HG03460 (cell line): ENCODE measurements around the gene ZBTB47.
A peak's percentile ranks its signal among the peaks of the same experiment; 100 is the strongest.

Source experiments
- ATAC-seq: cut with Tn5 transposase; IDR thresholded peaks from one replicate; pipeline ENCODE4 v1.9.1; 2021; ENCODE audit not compliant: unreplicated experiment

Gene ZBTB47

GRCh38 chr3:42653560-42654330 is at the start of gene ZBTB47:
Gene ZBTB47 (plus strand): TSS chr3:42653697. CDS start chr3:42658356, 4,659 bp downstream.
- ATAC-seq: no peak

- no peak for ATAC-seq
Observed at GRCh38 chr3:42605546-42606173, 47.8 kb upstream of the ZBTB47 start.

GRCh38 chr3:42608581-42608980 is 44.9 kb upstream of the ZBTB47 start:
- no peak for ATAC-seq

- ATAC-seq: no peak
Observed at GRCh38 chr3:42610976-42611375, 42.5 kb upstream of the ZBTB47 start.

GRCh38 chr3:42612217-42612616 is 41.3 kb upstream of the ZBTB47 start:
- ATAC-seq: no peak

- no peak for ATAC-seq
Observed at GRCh38 chr3:42612928-42613327, 40.6 kb upstream of the ZBTB47 start.

GRCh38 chr3:42613462-42613861 is 40.0 kb upstream of the ZBTB47 start:
- ATAC-seq: no peak

GRCh38 chr3:42631620-42632019 is 21.9 kb upstream of the ZBTB47 start:
- no peak for ATAC-seq

GRCh38 chr3:42632146-42632545 is 21.4 kb upstream of the ZBTB47 start:
- ATAC-seq: no peak

- ATAC-seq: no peak
Observed at GRCh38 chr3:42633544-42633943, 20.0 kb upstream of the ZBTB47 start.

- no peak for ATAC-seq
Observed at GRCh38 chr3:42635111-42635510, 18.4 kb upstream of the ZBTB47 start.

GRCh38 chr3:42637001-42637400 is 16.5 kb upstream of the ZBTB47 start:
- no peak for ATAC-seq

- ATAC-seq: no peak
Observed at GRCh38 chr3:42638339-42638842, 15.1 kb upstream of the ZBTB47 start.

- ATAC-seq: no peak
Observed at GRCh38 chr3:42639192-42639591, 14.3 kb upstream of the ZBTB47 start.

- no peak for ATAC-seq
Observed at GRCh38 chr3:42640129-42640528, 13.4 kb upstream of the ZBTB47 start.

- ATAC-seq: no peak
Observed at GRCh38 chr3:42640771-42641370, 12.6 kb upstream of the ZBTB47 start.

- ATAC-seq: no peak
Observed at GRCh38 chr3:42647821-42648459, 5.6 kb upstream of the ZBTB47 start.

GRCh38 chr3:42649006-42649405 is 4.5 kb upstream of the ZBTB47 start:
- no peak for ATAC-seq

- no peak for ATAC-seq
Observed at GRCh38 chr3:42649783-42650182, 3.7 kb upstream of the ZBTB47 start.

- no peak for ATAC-seq
Observed at GRCh38 chr3:42651248-42652091, 2.0 kb upstream of the ZBTB47 start.

GRCh38 chr3:42652251-42652610 is 1.3 kb upstream of the ZBTB47 start:
- peak; percentile 38 for ATAC-seq
